Stimulated activated CD8-positive, alpha-beta memory T cell treated with anti-CD3 and anti-CD28 coated beads, Interleukin-2, amount 100 ng/mL, for 48 hours (primary cell): ENCODE results near the gene FOS.

ENCODE experiments used
- DNase-seq, 2 donors: peaks; one replicate each; pipeline ENCODE4 v3.0.0-alpha.2; 2020; ENCODE audit warnings: low read depth in 2 of 2

Gene FOS

DNA sequence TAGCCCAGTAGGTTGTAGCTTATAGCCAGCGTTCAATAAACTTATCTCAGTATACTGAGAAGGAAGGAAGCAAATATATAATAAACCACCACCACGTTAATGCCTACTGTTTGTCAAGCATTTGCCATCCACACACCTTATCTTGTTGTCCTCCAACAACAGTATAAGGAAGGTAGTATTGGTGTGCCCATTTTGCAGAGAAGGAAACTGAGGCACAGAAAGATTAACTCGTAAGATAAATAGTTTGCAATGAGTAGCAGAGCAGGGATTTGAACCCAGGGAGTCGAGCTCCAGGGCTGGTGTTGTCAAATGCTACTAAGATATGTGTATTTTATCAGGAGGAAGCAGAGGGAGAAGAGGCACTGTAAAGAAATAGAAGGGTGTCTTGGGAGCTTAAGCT, 27.8 kb upstream of the FOS start:
- DNase-seq = no peak

DNA sequence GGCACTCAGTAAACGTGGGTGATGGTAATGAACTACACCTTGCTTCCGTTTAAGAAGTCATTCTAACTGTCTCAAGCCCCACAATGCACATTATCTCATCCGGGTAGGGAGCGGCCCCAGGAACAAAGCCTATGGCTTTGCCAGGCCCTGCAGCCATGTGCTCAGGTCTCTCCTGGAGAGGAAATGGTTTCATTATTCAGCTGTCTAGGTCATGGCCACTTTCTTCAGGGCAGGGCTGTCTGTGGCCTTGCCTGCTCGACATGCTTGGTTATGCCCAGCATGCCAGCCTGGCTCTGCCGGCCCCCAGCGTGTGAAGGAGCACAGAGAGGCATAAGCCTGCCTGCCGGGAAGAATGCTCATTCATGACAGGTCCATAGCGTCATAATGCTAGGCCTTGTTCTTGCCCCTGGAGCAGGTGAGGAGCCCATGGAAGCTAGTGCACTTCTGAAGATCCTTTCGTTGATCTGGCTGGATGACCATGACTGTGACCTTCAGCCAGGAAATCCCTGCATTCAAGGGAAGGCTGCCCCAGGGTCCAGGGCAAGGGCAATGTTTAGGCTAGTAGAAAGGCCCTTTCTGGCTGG, 26.3 kb upstream of the FOS start:
- DNase-seq = no peak

DNA sequence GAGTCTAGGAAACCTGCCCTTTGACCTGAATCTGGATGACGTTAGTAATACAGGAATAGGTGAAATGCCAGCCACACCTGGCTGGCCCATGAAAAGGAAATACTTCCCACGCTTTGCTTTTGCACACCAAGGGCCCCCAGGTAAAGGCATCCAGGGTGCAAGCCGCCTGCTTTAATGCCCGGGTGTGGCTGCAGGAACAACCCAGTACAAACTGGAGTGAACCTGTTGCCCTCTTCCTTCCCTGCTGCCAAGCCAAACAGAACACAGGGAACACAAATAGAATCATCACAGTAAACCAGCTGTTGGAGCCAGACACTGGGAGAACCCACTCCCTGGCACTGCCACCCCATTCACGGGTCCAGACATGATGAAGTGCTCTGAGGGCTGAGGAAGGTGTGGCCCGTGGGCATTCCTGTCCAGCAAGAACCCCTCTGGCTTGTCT, 24.2 kb upstream of the FOS start:
- no peak for DNase-seq

GRCh38 chr14:75254901-75255584, 23.6 kb upstream of the FOS start:
- no peak for DNase-seq

DNA sequence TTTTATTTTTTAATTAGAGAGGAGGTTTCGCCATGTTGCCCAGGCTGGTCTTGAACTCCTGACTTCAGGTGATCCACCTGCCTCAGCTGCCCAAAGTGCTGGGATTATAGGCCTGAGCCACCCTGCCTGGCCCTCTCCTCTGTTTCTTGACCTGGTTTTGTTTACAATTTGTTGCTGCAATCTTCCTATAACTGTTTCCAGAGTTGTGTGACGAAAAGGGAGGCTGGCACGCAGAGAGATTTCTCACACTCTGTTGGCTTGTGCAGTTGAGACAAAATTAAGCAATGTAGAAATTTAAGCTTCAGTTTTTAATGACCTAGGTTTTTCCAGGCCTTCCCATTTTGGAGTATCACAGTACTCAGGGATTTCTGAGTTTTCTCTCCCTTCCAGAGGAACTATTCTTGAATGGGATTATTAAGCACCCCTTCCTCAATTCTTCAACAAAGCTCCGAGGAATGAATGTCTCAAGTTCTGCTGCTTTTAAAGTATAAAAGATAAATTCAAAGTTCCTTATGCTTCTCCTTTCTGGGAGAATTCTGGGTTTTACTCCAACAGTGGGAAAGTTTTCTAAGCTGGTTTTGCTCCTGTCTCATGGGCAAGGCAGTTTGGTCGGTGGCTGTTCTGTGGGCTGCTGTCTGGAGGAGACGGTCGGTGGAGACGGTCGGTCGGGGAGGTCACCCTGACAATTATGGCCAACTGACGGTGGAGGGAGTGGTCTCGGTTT, 20.4 kb upstream of the FOS start:
- DNase-seq = no peak

DNA sequence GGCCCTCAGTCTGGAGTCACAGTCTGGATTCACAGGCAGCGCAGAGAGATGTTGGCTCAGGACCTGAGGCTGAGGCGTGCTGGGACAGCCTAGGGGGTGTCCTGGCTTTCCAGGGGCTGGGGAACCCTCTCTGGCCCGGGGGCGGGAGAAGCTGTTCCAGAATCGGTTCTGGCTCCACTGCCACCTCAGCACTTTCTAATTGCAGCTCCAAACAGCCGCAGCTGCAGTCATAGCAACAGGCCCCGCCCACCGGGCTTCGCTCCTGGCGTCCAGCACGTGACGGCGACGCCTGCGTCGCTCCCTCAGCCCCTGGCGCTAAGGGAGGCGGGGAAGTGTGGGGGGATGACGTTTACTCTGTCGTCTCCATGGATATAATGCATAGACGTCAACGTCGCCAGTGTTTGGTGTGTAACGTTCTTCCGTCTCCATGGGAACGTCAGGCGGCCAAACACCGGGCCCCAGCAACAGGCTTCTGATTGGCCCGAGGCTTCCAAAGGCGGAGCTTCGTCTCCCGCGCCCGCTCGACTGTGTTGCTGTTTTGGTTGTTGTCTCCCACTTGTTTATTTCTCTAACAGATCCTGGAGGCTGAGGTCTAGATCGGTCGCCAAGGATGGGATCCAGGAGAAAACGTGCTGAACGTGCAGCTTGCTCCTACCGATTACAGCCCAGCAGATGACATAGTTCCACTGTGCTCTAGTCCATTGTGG, 19.7 kb upstream of the FOS start:
- peak; percentile 97 to 98 for DNase-seq

DNA sequence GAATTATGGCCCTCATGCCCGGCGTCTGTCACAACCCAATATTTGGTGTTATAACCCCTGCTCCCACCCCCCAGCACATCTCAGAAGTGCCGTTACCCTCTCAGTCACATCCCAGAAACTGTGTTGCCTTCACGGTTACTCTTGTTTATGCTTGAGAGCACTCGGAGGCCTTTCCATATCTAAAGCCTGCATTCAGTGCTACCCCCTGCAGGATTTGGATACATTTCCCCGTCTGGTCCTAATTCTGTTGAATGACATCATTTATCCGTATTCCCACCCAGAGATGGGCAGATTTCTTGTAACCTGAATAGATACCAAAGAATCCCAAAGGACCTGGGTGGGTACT, 19.1 kb upstream of the FOS start:
- no peak for DNase-seq

- DNase-seq = no peak
Measured at GRCh38 chr14:75260025-75260763, 18.4 kb upstream of the FOS start.

- no peak for DNase-seq
Measured at GRCh38 chr14:75261820-75262219, 16.8 kb upstream of the FOS start.

GRCh38 chr14:75262641-75263040, 16.0 kb upstream of the FOS start:
- no peak for DNase-seq

- no peak for DNase-seq
Measured at GRCh38 chr14:75264036-75264435, 14.6 kb upstream of the FOS start.

DNA sequence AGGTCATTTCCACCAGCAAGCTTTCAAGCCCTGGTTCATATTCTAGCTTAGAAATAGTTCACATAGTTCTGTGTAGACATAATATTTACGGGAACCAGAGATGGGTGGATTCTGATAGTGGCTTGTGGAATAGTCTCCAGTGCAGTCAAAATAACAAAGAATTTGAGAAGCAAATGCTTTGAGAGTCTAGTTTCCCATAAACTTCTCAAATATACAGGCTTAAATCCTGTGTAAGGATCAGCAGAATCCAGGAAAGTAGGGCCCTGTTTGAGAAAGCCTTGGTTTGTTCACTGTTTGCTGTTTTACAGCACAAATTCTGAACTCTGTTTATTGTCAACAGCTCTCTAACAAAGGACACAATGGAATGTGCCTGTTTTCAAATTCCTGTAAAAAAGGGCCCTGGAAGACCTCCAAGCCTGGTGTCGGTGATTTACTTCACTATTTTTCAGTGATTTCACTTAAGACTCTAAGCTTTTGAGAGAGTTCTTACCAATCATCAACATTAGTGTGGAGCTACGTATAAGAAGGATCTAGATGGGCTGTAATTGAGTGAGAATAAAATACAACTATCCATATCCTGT, 11.4 kb upstream of the FOS start:
- no peak for DNase-seq

- no peak for DNase-seq
Measured at GRCh38 chr14:75268633-75269550, 9.7 kb upstream of the FOS start.

- DNase-seq = no peak
Measured at GRCh38 chr14:75271514-75271913, 7.1 kb upstream of the FOS start.

GRCh38 chr14:75273272-75274049, 5.2 kb upstream of the FOS start:
- DNase-seq = no peak

DNA sequence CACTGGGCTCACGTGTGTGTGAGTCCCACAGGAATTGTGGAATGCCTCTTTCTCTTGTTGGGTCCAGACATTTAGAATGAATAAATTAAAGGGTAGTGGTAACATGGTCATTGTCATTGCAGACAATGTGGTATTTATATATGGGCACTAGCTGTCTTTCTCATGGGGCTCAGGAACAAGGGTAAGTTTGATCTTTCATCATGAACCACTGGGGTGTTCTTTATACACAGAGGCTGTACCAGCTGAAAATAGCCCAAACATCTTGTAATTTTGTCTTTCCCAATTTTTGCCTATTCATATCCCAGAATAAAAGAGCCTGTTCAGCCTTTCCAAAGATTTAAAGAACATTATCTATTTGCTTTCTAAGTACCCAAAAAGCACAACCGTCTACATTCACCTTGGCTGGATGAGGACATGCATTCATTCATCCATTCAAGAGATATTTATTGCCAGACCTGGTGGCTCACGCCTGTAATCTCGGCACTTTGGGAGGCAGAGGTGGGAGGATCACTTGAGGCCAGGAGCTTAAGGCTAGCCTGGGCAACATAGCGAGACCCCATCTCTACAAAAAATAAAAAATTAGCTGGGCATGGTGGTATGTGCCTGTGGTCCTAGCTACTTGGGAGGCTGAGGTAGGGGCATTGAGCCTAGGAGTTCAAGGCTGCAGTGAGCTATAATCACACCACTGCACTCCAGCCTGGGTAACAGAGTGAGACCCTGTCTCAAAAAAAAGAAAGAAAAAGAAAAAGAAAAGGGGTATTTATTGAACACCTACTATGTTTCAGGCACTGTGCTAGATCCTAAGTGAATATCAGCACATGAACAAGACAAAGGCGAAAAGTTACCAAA, 4.4 kb upstream of the FOS start:
- no peak for DNase-seq

GRCh38 chr14:75274899-75275569, 3.6 kb upstream of the FOS start:
- DNase-seq = no peak

DNA sequence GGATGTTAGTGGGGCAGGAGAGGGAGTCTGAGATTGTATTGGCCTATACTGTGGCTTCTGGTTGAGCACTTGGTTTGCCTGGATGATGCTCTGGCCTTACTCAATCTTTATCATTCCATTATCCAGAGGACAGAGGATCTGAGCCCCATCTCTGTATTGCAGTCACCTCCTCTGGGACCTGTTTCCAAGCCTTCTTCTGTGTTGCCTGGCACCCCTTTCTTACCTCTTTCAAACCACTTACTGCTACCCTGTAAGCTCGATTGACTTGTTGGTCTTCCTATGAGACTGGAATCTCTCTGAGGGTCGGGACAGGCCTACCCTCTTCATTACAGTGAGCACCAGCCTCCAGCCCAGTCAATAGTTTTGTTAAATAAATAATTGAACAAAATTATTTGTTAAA, 3.0 kb upstream of the FOS start:
- DNase-seq = no peak
